ENCODE data around the gene GALNT13.

- TF ChIP-seq CTCF (IDR thresholded peaks at IDR 0.05; ENCODE audit: insufficient read depth, low read length, poor library complexity, severe bottlenecking) = peak; percentile 13
- TF ChIP-seq EZH2phosphoT487 (conservative IDR thresholded peaks at IDR 0.05; ENCODE audit: low read length) = no peak
These were observed 567.4 kb downstream of the GALNT13 start for GRCh38 chr2:154439156-154439555.

All from SU-DHL-6 (cell line).